DND-41 (cell line): ENCODE data around the gene RMND5B.

Experiments used
- ATAC-seq: fragments of 200-7000 bp; cut with Tn5 transposase; 3 replicates; pipeline ENCODE4 v1.9.1; 2021; ENCODE audit warnings: low read depth; ENCODE audit not compliant: insufficient read depth
- DNase-seq: peaks from one replicate; pipeline ENCODE4 v3.0.0-alpha.2; 2020
- H2AFZ ChIP-seq: 2 replicates; pipeline ENCODE4 v1.6.0; 2012; ENCODE audit warnings: low read depth, low read length
- H3K27ac ChIP-seq: 2 replicates; pipeline ENCODE4 v1.5.1; 2012; ENCODE audit warnings: low read length, inconsistent platforms
- H3K27me3 ChIP-seq: fragments of 200-600 bp; sonication (generic); 2 replicates; pipeline ENCODE4 v1.6.0; 2012; ENCODE audit warnings: low read length, mild to moderate bottlenecking, inconsistent platforms; ENCODE audit not compliant: insufficient read depth, poor library complexity
- H3K36me3 ChIP-seq: 2 replicates; pipeline ENCODE4 v1.5.1; 2012; ENCODE audit warnings: low read length, inconsistent platforms; ENCODE audit not compliant: insufficient read depth
- H3K4me1 ChIP-seq: 2 replicates; pipeline ENCODE4 v1.5.1; 2012; ENCODE audit warnings: mild to moderate bottlenecking, low read length; ENCODE audit not compliant: insufficient read depth
- H3K4me2 ChIP-seq: 2 replicates; pipeline ENCODE4 v1.6.0; 2012; ENCODE audit warnings: mild to moderate bottlenecking, moderate library complexity, low read length, inconsistent platforms; ENCODE audit not compliant: insufficient read depth
- H3K4me3 ChIP-seq, 2 experiments: fragments of 200-600 bp in 1 of 2; shearing (Covaris generic) in 1 of 2; 2 replicates each; pipeline ENCODE4 v1.5.1; 2012 to 2016; ENCODE audit warnings: inconsistent platforms in 2 of 2, low read length in 2 of 2, mild to moderate bottlenecking in 2 of 2, low read depth in 1 of 2, moderate library complexity in 1 of 2
- H3K79me2 ChIP-seq: 2 replicates; pipeline ENCODE4 v1.6.0; 2012; ENCODE audit warnings: low read length, inconsistent platforms; ENCODE audit not compliant: insufficient read depth
- H3K9ac ChIP-seq: 2 replicates; pipeline ENCODE4 v1.6.0; 2012; ENCODE audit warnings: low read depth, mild to moderate bottlenecking, inconsistent platforms, low read length, moderate library complexity
- H3K9me3 ChIP-seq: 2 replicates; pipeline ENCODE4 v1.5.1; 2012; ENCODE audit warnings: low read length, moderate library complexity, mild to moderate bottlenecking, inconsistent platforms; ENCODE audit not compliant: insufficient read depth, severe bottlenecking
- H4K20me1 ChIP-seq: 2 replicates; pipeline ENCODE4 v1.6.0; 2012; ENCODE audit warnings: low read length; ENCODE audit not compliant: insufficient read depth
- EZH2 ChIP-seq: IDR thresholded peaks from 3 replicates; pipeline ENCODE4 v1.6.1; 2012; ENCODE audit warnings: borderline replicate concordance, low read depth, mild to moderate bottlenecking, moderate library complexity, low read length, inconsistent platforms; ENCODE audit not compliant: severe bottlenecking
- TF ChIP-seq, protein P1 (sequence below): IDR thresholded peaks from 2 replicates; pipeline ENCODE4 v1.5.1; 2012; ENCODE audit warnings: borderline replicate concordance, low read length, moderate library complexity, mild to moderate bottlenecking; ENCODE audit not compliant: poor library complexity, severe bottlenecking; ENCODE audit errors: extremely low read depth

The RMND5B gene

GRCh38 chr5:178093134-178093533 lies 37.7 kb upstream of the RMND5B start:
- Histone ChIP-seq H3K4me2 (no peak overlapping the region), H3K27me3 (no peaks in the 10 kb centered on the region), H3K4me1 (0 out of 2 replicates have a peak, but pooled peaks cover 2% of the 10 kb centered on the region), H3K9me3 (no peaks in the 10 kb centered on the region), H3K4me3 (no peak overlapping the region), H2AFZ (no peak overlapping the region), H3K9ac (no peak overlapping the region), H3K36me3 (no peaks in the 10 kb centered on the region), H4K20me1 (no peaks in the 10 kb centered on the region), H3K79me2 (no peaks in the 10 kb centered on the region), H3K27ac (no peak overlapping the region)
- peak; percentile 26 for DNase-seq
- ATAC-seq: peak; percentile 62; the same call in 1 of the 3 replicates
- TF ChIP-seq, protein P1, sequence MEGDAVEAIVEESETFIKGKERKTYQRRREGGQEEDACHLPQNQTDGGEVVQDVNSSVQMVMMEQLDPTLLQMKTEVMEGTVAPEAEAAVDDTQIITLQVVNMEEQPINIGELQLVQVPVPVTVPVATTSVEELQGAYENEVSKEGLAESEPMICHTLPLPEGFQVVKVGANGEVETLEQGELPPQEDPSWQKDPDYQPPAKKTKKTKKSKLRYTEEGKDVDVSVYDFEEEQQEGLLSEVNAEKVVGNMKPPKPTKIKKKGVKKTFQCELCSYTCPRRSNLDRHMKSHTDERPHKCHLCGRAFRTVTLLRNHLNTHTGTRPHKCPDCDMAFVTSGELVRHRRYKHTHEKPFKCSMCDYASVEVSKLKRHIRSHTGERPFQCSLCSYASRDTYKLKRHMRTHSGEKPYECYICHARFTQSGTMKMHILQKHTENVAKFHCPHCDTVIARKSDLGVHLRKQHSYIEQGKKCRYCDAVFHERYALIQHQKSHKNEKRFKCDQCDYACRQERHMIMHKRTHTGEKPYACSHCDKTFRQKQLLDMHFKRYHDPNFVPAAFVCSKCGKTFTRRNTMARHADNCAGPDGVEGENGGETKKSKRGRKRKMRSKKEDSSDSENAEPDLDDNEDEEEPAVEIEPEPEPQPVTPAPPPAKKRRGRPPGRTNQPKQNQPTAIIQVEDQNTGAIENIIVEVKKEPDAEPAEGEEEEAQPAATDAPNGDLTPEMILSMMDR: no peak
- no peak for TF ChIP-seq EZH2

GRCh38 chr5:178094345-178094744 lies 36.5 kb upstream of the RMND5B start:
- Histone ChIP-seq H3K4me1 (0 out of 2 replicates have a peak, but pooled peaks cover 2% of the 10 kb centered on the region), H3K4me2 (no peak overlapping the region), H4K20me1 (no peaks in the 10 kb centered on the region), H2AFZ (no peak overlapping the region), H3K9ac (no peak overlapping the region), H3K27me3 (no peaks in the 10 kb centered on the region), H3K27ac (no peak overlapping the region), H3K9me3 (no peaks in the 10 kb centered on the region), H3K36me3 (no peaks in the 10 kb centered on the region), H3K4me3 (no peak overlapping the region), H3K79me2 (no peaks in the 10 kb centered on the region)
- ATAC-seq (no peak), DNase-seq (no peak)
- TF ChIP-seq, protein P1: no peak
- no peak for TF ChIP-seq EZH2

DNA sequence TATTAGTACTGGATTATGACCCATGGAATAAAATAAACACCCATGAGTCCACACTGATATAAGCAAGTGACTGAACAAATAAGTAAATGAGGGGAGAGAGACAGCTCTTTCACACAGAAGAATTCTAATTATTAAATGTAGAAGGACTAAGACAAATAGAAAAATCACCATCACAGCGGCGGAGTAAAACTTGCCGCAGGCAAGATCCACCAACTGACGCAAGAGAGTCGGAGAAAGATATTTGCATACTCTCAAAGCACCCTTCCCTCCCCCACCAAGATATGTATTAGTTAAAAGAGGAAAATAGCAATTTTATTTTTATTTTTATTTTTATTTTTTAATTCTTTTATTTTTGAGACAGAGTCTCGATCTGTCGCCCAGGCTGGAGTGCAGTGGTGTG lies 32.1 kb upstream of the RMND5B start:
- Histone ChIP-seq H2AFZ (no peak overlapping the region), H3K4me2 (no peak overlapping the region), H3K4me3 (no peak overlapping the region), H3K9ac (no peak overlapping the region), H4K20me1 (no peaks in the 10 kb centered on the region), H3K36me3 (no peaks in the 10 kb centered on the region), H3K79me2 (no peaks in the 10 kb centered on the region), H3K27ac (no peak overlapping the region), H3K9me3 (no peaks in the 10 kb centered on the region), H3K4me1 (no peaks in the 10 kb centered on the region), H3K27me3 (no peaks in the 10 kb centered on the region)
- no peak for DNase-seq
- TF ChIP-seq EZH2: no peak
- TF ChIP-seq, protein P1: no peak
- ATAC-seq: no peak

GRCh38 chr5:178103612-178104011 lies 27.2 kb upstream of the RMND5B start:
- H3K4me3 ChIP-seq: no peak overlapping the region
- H3K27me3 ChIP-seq: no peaks in the 10 kb centered on the region
- H3K4me2 ChIP-seq: no peak overlapping the region
- no peak for TF ChIP-seq EZH2
- TF ChIP-seq, protein P1: no peak
- H3K9ac ChIP-seq: no peak overlapping the region
- H2AFZ ChIP-seq: no peak overlapping the region
- H3K9me3 ChIP-seq: no peaks in the 10 kb centered on the region
- no peak overlapping the region for H3K27ac ChIP-seq
- H4K20me1 ChIP-seq: no peaks in the 10 kb centered on the region
- no peaks in the 10 kb centered on the region for H3K36me3 ChIP-seq
- no peaks in the 10 kb centered on the region for H3K4me1 ChIP-seq
- ATAC-seq: no peak
- DNase-seq: no peak
- H3K79me2 ChIP-seq: no peaks in the 10 kb centered on the region
